GM06990 (cell line): ENCODE measurements around the gene PRIM2.
"Not testable (repeated sequence)": the region's sequence is repeated elsewhere in the genome, so short reads cannot be mapped to it uniquely, and the experiment has no call there.

ENCODE experiments used
- DNase-seq: peaks from one replicate; pipeline ENCODE4 v3.0.0-alpha.2; 2011; ENCODE audit not compliant: insufficient read length; ENCODE audit errors: extremely low read depth
- H3K27me3 ChIP-seq: replicated peaks from 2 replicates; pipeline ENCODE4 v1.6.0; 2011; ENCODE audit warnings: low read length; ENCODE audit not compliant: control insufficient read depth, insufficient read depth
- H3K36me3 ChIP-seq: 2 replicates; pipeline ENCODE4 v1.5.1; 2011; ENCODE audit warnings: low read length; ENCODE audit not compliant: control insufficient read depth, insufficient read depth
- H3K4me3 ChIP-seq: replicated peaks from 2 replicates; pipeline ENCODE4 v1.5.1; 2011; ENCODE audit warnings: low read depth, mild to moderate bottlenecking, control low read depth, low read length
- TF ChIP-seq, protein P1 (sequence below): IDR thresholded peaks from 2 replicates; pipeline ENCODE4 v1.5.1; 2011; ENCODE audit warnings: low read length, control low read depth, mild to moderate bottlenecking, inconsistent platforms; ENCODE audit not compliant: insufficient read depth, poor library complexity, severe bottlenecking

The PRIM2 gene

GRCh38 chr6:57419341-57419740 is 101.9 kb downstream of the PRIM2 start:
- not testable (repeated sequence) for H3K4me3 ChIP-seq, DNase-seq, H3K27me3 ChIP-seq, H3K36me3 ChIP-seq

GRCh38 chr6:57421503-57421902 is 104.1 kb downstream of the PRIM2 start:
- no peak overlapping the region for H3K4me3 ChIP-seq
- H3K36me3 ChIP-seq = no peaks in the 10 kb centered on the region
- no peaks in the 10 kb centered on the region for H3K27me3 ChIP-seq
- TF ChIP-seq, protein P1, sequence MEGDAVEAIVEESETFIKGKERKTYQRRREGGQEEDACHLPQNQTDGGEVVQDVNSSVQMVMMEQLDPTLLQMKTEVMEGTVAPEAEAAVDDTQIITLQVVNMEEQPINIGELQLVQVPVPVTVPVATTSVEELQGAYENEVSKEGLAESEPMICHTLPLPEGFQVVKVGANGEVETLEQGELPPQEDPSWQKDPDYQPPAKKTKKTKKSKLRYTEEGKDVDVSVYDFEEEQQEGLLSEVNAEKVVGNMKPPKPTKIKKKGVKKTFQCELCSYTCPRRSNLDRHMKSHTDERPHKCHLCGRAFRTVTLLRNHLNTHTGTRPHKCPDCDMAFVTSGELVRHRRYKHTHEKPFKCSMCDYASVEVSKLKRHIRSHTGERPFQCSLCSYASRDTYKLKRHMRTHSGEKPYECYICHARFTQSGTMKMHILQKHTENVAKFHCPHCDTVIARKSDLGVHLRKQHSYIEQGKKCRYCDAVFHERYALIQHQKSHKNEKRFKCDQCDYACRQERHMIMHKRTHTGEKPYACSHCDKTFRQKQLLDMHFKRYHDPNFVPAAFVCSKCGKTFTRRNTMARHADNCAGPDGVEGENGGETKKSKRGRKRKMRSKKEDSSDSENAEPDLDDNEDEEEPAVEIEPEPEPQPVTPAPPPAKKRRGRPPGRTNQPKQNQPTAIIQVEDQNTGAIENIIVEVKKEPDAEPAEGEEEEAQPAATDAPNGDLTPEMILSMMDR = no peak
- no peak for DNase-seq

DNA sequence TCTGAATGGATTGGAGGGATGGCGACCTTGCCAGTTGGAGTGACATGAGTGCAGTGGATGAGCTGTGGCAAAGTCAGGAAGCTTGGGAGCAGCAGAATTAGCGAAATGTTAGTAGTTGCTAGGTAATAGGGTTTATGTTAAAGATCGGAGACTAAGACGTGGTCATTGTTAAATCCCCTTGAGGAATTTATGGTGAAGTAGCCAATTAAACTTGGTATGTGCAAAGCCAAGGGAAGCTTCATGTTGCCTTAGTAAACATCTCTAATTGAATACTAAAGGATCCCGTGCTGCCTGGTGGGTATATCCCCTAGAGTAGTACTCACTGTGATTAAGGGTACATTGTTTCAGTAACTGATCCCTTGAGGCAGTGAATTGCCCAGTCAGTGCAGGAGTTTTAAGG is 106.0 kb downstream of the PRIM2 start:
- DNase-seq = no peak
- H3K27me3 ChIP-seq = no peaks in the 10 kb centered on the region
- TF ChIP-seq, protein P1 = no peak
- no peaks in the 10 kb centered on the region for H3K36me3 ChIP-seq
- H3K4me3 ChIP-seq = no peak overlapping the region

DNA sequence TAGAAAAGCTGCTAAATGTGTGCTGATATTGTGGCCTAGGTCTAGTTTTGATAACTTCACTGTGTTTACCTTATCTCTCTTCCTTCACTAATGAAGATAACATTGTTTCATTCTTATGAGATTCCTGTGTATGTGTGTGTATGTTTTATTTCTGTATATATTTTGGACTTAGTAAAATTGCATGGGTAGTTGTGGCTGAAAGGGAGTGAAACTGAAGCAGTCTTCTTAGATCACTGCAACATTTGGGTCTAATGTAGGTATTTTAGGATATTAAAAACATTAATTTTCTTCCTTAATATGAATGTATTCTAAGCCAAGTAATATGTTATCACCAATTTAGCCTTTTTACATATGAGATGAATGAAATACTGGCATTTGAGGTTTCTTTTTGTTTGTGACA is 114.3 kb downstream of the PRIM2 start:
- not testable (repeated sequence) for H3K4me3 ChIP-seq, H3K36me3 ChIP-seq, DNase-seq, H3K27me3 ChIP-seq

- Histone ChIP-seq H3K27me3 (no peaks in the 10 kb centered on the region), H3K36me3 (no peaks in the 10 kb centered on the region)
- TF ChIP-seq, protein P1 = no peak
Measured at GRCh38 chr6:57432157-57432556, 114.7 kb downstream of the PRIM2 start.

DNA sequence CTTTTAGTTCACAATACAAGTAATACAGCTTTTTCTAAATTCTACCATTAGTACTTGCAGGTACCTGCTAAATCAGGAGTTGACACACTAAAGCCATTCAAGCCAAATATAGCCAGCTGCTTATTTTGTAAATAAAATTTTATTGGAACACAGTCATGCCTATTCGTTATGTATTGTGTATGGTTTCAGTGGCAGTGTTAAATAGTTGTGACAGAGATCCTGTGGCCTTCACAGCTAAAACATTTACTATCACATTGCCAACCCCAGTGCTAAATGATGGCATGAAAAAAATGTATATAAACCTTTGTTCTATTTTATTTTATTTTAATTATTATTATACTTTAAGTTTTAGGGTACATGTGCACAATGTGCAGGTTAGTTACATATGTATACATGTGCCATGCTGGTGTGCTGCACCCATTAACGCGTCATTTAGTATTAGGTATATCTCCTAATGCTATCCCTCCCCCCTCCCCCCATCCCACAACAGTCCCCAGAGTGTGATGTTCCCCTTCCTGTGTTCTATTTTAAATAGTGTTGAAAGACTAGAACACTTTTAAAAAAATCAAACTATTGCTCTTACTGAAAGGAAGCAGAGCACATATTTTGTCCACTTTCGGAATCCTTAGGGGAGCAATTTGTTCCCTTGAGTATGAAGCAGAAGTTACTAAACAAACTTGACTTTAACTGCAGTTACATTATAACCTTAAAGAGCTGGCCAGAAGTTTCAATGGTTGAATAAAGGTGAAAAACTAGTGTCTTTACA is 115.7 kb downstream of the PRIM2 start:
- no peaks in the 10 kb centered on the region for H3K36me3 ChIP-seq
- DNase-seq = no peak
- H3K4me3 ChIP-seq = no peak overlapping the region
- TF ChIP-seq, protein P1 = no peak
- no peaks in the 10 kb centered on the region for H3K27me3 ChIP-seq

More at GRCh38 chr6:57432157-57432556, 114.7 kb downstream of the PRIM2 start:
- H3K4me3 ChIP-seq = no peak overlapping the region
- DNase-seq = no peak

- not testable (repeated sequence) for DNase-seq, H3K4me3 ChIP-seq, H3K36me3 ChIP-seq, H3K27me3 ChIP-seq
Measured at GRCh38 chr6:57433790-57434189, 116.4 kb downstream of the PRIM2 start.
